WTC11 (cell line): ENCODE measurements around the gene ETV3. TPM values are rescaled to one million over a fixed set of nuclear protein-coding genes. Genes with fewer than 3 reads are reported as not detected.

ENCODE experiments used
- ATAC-seq: fragments of 200-7000 bp; cut with Tn5 transposase; 2 replicates; pipeline ENCODE4 v1.10.0; 2021; ENCODE audit warnings: mild to moderate bottlenecking, moderate library complexity
- CTCF ChIA-PET: fragments of 300-600 bp; sonication (Branson Sonifier 250); formaldehyde crosslinking; loops from one replicate; lab custom pipeline; 2021; ENCODE audit warnings: antibody characterized with exemption; lab: Charles Lee
- POLR2A ChIA-PET: fragments of 350-600 bp; sonication (Branson Sonifier 250); formaldehyde crosslinking; loops from one replicate; lab custom pipeline; 2021; ENCODE audit warnings: antibody characterized with exemption; lab: Charles Lee
- DNase-seq: peaks from one replicate; pipeline ENCODE4 v3.0.0; 2021; ENCODE audit warnings: low spot score
- H3K27ac Mint-ChIP-seq: 2 replicates; pipeline ENCODE4 v1.8.0; 2021; ENCODE audit warnings: mixed read lengths
- H3K27me3 Mint-ChIP-seq: 2 replicates; pipeline ENCODE4 v1.8.0; 2021; ENCODE audit warnings: low read depth, mild to moderate bottlenecking, moderate library complexity, mixed read lengths
- H3K36me3 Mint-ChIP-seq: 2 replicates; pipeline ENCODE4 v1.8.0; 2021; ENCODE audit warnings: mixed read lengths
- H3K4me1 Mint-ChIP-seq: 2 replicates; pipeline ENCODE4 v1.8.0; 2022; ENCODE audit warnings: mixed read lengths
- H3K4me3 Mint-ChIP-seq: 2 replicates; pipeline ENCODE4 v1.8.0; 2021; ENCODE audit warnings: mild to moderate bottlenecking, moderate library complexity, mixed read lengths
- H3K9me3 Mint-ChIP-seq: 2 replicates; pipeline ENCODE4 v1.8.0; 2021; ENCODE audit warnings: mixed read lengths
- CREB1 ChIP-seq: sonication (generic); formaldehyde crosslinking; IDR thresholded peaks from 2 replicates; pipeline ENCODE4 v1.8.0; 2023; ENCODE audit warnings: mild to moderate bottlenecking, missing genetic modification reagents
- CREM ChIP-seq: sonication (generic); formaldehyde crosslinking; IDR thresholded peaks from 2 replicates; pipeline ENCODE4 v1.8.1; 2022; ENCODE audit warnings: mild to moderate bottlenecking, missing genetic modification reagents, moderate library complexity
- ELF4 ChIP-seq: sonication (generic); formaldehyde crosslinking; IDR thresholded peaks from 2 replicates; pipeline ENCODE4 v1.8.1; 2022; ENCODE audit warnings: low read depth, mild to moderate bottlenecking, moderate library complexity, missing genetic modification reagents
- FOXP1 ChIP-seq: sonication (generic); formaldehyde crosslinking; IDR thresholded peaks from 2 replicates; pipeline ENCODE4 v1.8.0; 2022; ENCODE audit warnings: missing genetic modification reagents, mild to moderate bottlenecking, moderate library complexity, borderline replicate concordance
- GRHL2 ChIP-seq: fragments of 250-450 bp; sonication (Bioruptor Pico); IDR thresholded peaks from 2 replicates; pipeline ENCODE4 v1.8.0; 2022; ENCODE audit warnings: mild to moderate bottlenecking, moderate library complexity; ENCODE audit not compliant: insufficient replicate concordance, severe bottlenecking
- GTF2I ChIP-seq: fragments of 250-450 bp; sonication (Bioruptor Pico); conservative IDR thresholded peaks from 2 replicates; pipeline ENCODE4 v1.4.0; 2021; ENCODE audit warnings: mild to moderate bottlenecking
- JAZF1 ChIP-seq: fragments of 250-450 bp; sonication (Bioruptor Pico); IDR thresholded peaks from 2 replicates; pipeline ENCODE4 v1.9.0; 2021; ENCODE audit warnings: moderate library complexity, mild to moderate bottlenecking, inconsistent platforms
- MYBL2 ChIP-seq: sonication (generic); formaldehyde crosslinking; IDR thresholded peaks from 2 replicates; pipeline ENCODE4 v1.8.1; 2023; ENCODE audit warnings: mild to moderate bottlenecking, moderate library complexity, missing genetic modification reagents
- RELA ChIP-seq: sonication (generic); formaldehyde crosslinking; IDR thresholded peaks from 2 replicates; pipeline ENCODE4 v1.8.1; 2022; ENCODE audit warnings: missing genetic modification reagents, mild to moderate bottlenecking, borderline replicate concordance
- ZNF121 ChIP-seq: sonication (generic); formaldehyde crosslinking; IDR thresholded peaks from 2 replicates; pipeline ENCODE4 v1.8.0; 2023; ENCODE audit warnings: missing genetic modification reagents
- ZNF219 ChIP-seq: sonication (generic); formaldehyde crosslinking; IDR thresholded peaks from 2 replicates; pipeline ENCODE4 v1.8.0; 2023; ENCODE audit warnings: missing genetic modification reagents, mild to moderate bottlenecking, borderline replicate concordance
- ZNF232 ChIP-seq: sonication (generic); formaldehyde crosslinking; IDR thresholded peaks from 2 replicates; pipeline ENCODE4 v1.8.0; 2022; ENCODE audit warnings: mild to moderate bottlenecking, missing genetic modification reagents
- ZNF423 ChIP-seq: fragments of 250-450 bp; sonication (Bioruptor Pico); IDR thresholded peaks from 2 replicates; pipeline ENCODE4 v2.1.2; 2022; ENCODE audit warnings: mild to moderate bottlenecking, moderate library complexity
- total RNA-seq: library from RNA; stranded (reverse); gene quantifications from 3 replicates; pipeline ENCODE4 v1.2.3, GENCODE V29; 2021
- TF ChIP-seq, protein P1 (sequence below): sonication (generic); formaldehyde crosslinking; IDR thresholded peaks from 2 replicates; pipeline ENCODE4 v1.8.1; 2022; ENCODE audit warnings: missing genetic modification reagents, borderline replicate concordance
- TF ChIP-seq, protein P2 (sequence below): sonication (generic); formaldehyde crosslinking; conservative IDR thresholded peaks from 2 replicates; pipeline ENCODE4 v1.8.1; 2023; ENCODE audit warnings: mild to moderate bottlenecking, low read depth, missing genetic modification reagents, moderate library complexity
- TF ChIP-seq, protein P3 (sequence below): sonication (generic); formaldehyde crosslinking; IDR thresholded peaks from 2 replicates; pipeline ENCODE4 v1.8.1; 2022; ENCODE audit warnings: low read depth, mild to moderate bottlenecking, moderate library complexity, missing genetic modification reagents, borderline replicate concordance
- TF ChIP-seq, protein P4 (sequence below): fragments of 250-450 bp; sonication (Bioruptor Pico); IDR thresholded peaks from 2 replicates; pipeline ENCODE4 v1.9.0; 2021; ENCODE audit warnings: moderate library complexity, mild to moderate bottlenecking, inconsistent platforms, borderline replicate concordance

ETV3 gene
- total RNA-seq, 1 experiment from 2014 or later = 26.0 TPM

DNA sequence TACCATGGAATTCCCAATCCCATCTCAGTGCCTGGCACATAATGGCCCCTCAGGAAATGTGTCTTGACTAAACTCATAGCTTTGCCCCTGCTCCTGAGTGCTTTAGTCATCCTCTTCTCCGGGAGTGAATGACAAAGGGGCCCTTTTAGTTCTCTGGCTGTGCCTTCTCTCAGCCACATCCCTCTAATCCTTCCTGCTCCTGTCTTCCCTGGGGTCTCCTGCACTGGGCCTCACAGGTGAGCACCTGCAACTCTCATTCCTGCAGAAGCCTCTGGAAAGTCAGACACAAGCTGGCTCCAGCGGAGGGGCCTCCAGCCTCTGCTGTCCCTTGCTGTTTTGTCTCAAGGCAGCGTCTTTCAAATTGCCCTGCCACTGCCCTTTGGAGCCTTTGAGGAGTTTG lies 24.6 kb downstream of the ETV3 start:
- Mint-ChIP-seq H3K9me3 (no peaks in the 10 kb centered on the region), H3K27ac (peak overlapping the region; percentile 67; the same call in 1 of the 2 replicates), H3K4me3 (no peak overlapping the region), H3K4me1 (peaks cover 78% of the 10 kb centered on the region), H3K27me3 (peaks cover 25% of the 10 kb centered on the region), H3K36me3 (no peaks in the 10 kb centered on the region)
- ChIA-PET CTCF (interaction anchor here (1.1 to 4.2 kb wide), 4 partner anchors 23 to 437 kb away, joined by 3 to 38 read pairs (median 20); partner anchors contain the start of gene NES), POLR2A (interaction anchor here (0.8 kb wide), 1 partner anchor 24 kb away, joined by 3 read pairs; no protein-coding TSS in a partner anchor)
- no peak for DNase-seq
- peak; percentile 40 for ATAC-seq
- TF ChIP-seq ZNF423 (CRISPR knock-in tag) (0 out of 2 replicates have a peak, but pooled peaks have one; percentile 29), ZNF219 (CRISPR knock-in tag) (no peak), CREM (CRISPR knock-in tag) (0 out of 2 replicates have a peak, but pooled peaks have one; percentile 44), GRHL2 (CRISPR knock-in tag) (no peak), MYBL2 (no peak), CREB1 (CRISPR knock-in tag) (no peak), ZNF121 (peak; percentile 96), ELF4 (CRISPR knock-in tag) (no peak), RELA (no peak), GTF2I (CRISPR knock-in tag) (no peak)
- TF ChIP-seq, protein P1, sequence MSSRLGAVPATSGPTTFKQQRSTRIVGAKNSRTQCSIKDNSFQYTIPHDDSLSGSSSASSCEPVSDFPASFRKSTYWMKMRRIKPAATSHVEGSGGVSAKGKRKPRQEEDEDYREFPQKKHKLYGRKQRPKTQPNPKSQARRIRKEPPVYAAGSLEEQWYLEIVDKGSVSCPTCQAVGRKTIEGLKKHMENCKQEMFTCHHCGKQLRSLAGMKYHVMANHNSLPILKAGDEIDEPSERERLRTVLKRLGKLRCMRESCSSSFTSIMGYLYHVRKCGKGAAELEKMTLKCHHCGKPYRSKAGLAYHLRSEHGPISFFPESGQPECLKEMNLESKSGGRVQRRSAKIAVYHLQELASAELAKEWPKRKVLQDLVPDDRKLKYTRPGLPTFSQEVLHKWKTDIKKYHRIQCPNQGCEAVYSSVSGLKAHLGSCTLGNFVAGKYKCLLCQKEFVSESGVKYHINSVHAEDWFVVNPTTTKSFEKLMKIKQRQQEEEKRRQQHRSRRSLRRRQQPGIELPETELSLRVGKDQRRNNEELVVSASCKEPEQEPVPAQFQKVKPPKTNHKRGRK = no peak
- TF ChIP-seq, protein P2, sequence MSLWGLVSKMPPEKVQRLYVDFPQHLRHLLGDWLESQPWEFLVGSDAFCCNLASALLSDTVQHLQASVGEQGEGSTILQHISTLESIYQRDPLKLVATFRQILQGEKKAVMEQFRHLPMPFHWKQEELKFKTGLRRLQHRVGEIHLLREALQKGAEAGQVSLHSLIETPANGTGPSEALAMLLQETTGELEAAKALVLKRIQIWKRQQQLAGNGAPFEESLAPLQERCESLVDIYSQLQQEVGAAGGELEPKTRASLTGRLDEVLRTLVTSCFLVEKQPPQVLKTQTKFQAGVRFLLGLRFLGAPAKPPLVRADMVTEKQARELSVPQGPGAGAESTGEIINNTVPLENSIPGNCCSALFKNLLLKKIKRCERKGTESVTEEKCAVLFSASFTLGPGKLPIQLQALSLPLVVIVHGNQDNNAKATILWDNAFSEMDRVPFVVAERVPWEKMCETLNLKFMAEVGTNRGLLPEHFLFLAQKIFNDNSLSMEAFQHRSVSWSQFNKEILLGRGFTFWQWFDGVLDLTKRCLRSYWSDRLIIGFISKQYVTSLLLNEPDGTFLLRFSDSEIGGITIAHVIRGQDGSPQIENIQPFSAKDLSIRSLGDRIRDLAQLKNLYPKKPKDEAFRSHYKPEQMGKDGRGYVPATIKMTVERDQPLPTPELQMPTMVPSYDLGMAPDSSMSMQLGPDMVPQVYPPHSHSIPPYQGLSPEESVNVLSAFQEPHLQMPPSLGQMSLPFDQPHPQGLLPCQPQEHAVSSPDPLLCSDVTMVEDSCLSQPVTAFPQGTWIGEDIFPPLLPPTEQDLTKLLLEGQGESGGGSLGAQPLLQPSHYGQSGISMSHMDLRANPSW (CRISPR knock-in tag) = no peak
- TF ChIP-seq, protein P3, sequence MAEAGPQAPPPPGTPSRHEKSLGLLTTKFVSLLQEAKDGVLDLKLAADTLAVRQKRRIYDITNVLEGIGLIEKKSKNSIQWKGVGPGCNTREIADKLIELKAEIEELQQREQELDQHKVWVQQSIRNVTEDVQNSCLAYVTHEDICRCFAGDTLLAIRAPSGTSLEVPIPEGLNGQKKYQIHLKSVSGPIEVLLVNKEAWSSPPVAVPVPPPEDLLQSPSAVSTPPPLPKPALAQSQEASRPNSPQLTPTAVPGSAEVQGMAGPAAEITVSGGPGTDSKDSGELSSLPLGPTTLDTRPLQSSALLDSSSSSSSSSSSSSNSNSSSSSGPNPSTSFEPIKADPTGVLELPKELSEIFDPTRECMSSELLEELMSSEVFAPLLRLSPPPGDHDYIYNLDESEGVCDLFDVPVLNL = no peak

DNA sequence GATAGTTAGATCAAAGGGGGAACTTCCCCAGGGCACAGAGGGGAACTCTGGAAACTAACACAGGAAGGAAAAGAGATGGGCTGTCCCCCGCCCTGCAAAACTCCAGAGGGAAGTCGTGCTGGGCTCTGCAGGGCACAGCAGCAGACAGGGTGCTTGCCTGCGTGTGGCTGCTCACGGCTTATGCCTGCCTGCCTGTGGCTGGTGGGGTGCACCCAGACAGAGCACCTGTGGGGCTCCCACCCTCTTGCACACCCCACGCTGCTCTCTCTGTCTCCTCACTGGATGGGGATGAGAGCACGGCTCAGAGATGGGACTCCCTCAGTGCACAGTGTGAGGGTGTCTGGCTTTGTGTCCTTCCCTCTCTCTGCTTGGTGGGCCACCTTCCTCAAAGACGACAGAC lies 25.1 kb downstream of the ETV3 start:
- peaks cover 30% of the 10 kb centered on the region for H3K27me3 Mint-ChIP-seq
- POLR2A ChIA-PET = no interaction called here
- CTCF ChIA-PET = interaction anchor here (1.1 to 4.2 kb wide), 2 partner anchors 43 to 436 kb away, joined by 3 to 33 read pairs; partner anchors contain the start of gene NES
- no peak overlapping the region for H3K4me3 Mint-ChIP-seq
- H3K36me3 Mint-ChIP-seq = no peaks in the 10 kb centered on the region
- H3K4me1 Mint-ChIP-seq = peaks cover 76% of the 10 kb centered on the region
- no peaks in the 10 kb centered on the region for H3K9me3 Mint-ChIP-seq
- ATAC-seq = peak; percentile 2; the same call in 1 of the 2 replicates
- peak overlapping the region; percentile 67 for H3K27ac Mint-ChIP-seq
- TF ChIP-seq, protein P4, sequence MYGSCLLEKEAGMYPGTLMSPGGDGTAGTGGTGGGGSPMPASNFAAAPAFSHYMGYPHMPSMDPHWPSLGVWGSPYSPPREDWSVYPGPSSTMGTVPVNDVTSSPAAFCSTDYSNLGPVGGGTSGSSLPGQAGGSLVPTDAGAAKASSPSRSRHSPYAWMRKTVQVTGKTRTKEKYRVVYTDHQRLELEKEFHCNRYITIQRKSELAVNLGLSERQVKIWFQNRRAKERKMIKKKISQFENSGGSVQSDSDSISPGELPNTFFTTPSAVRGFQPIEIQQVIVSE (CRISPR knock-in tag) = no peak
- TF ChIP-seq JAZF1 (CRISPR knock-in tag) = no peak
- 0 out of 2 replicates have a peak, but pooled peaks have one; percentile 58 for TF ChIP-seq FOXP1 (CRISPR knock-in tag)
- no peak for TF ChIP-seq ZNF232 (CRISPR knock-in tag)
- DNase-seq = no peak
